Measurements from ENCODE around the gene ACTR5.

GRCh38 chr20:38812709-38813573 lies 64.7 kb downstream of the ACTR5 start:
- TF ChIP-seq ZFX (IDR thresholded peaks at IDR 0.05), result no peak
- no peak for TF ChIP-seq CTCF (conservative IDR thresholded peaks at IDR 0.05)

Measured in C4-2B (cell line).